Measurements from ENCODE around the gene MAL. TPM values are rescaled to one million over a fixed set of nuclear protein-coding genes. Genes with fewer than 3 reads are reported as not detected.

MAL gene
- total and polyA plus RNA-seq, 2 of the 4 experiments (the other 2 are of a cell fraction) = not detected

DNA sequence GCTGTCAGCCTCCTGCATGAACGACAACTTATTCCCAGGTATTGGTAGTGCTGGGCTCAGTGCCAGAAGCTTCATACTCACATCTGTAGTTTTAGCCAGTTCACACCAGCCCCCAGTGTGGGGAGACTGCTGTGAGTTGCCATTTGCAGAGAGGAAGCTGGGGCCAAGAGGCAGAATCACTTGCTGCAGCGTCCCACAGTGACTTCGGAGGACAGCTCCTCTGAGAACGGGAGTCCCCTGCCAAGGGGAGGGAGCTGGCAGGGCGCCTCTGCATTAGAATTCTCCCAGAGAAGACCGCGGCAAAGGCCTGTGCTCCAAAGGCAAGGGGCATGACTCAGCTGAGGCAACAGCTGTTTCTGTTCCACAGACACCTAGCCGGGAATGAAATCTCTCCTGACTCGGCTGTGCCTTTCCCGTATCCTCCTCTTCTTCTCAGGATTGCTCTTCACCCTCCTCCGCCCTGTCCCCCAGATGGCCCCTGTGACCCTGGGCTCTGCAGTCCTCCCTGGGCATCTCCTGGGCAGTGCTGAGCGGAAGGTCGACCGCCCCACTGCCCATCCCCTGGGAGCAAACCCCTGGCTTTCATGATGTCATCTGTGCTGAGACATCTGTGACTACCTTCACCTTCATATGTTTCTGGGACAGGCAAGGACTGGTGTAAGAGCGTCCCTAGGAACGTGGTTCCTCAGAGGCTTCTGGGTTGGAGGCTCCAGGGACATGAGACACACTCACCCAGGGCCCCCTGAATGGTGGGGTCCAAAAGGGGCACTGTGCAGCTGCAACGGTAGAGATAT is 18.0 kb downstream of the MAL start:
- POLR2A ChIA-PET (ENCODE audit: unreplicated experiment) = no interaction called here
- Histone ChIP-seq H3K4me2 (ENCODE audit: low read depth, low read length) (peak overlapping the region; percentile 58; the same call in 1 of the 2 replicates), H3K9me3 (ENCODE audit: control insufficient read depth, insufficient read depth, low read length) (no peaks in the 10 kb centered on the region), H3K36me3 (ENCODE audit: control insufficient read depth, insufficient read depth, low read length) (no peaks in the 10 kb centered on the region), H3K9me1 (ENCODE audit: insufficient read depth, low read length) (0 out of 2 replicates have a peak, but pooled peaks cover 7% of the 10 kb centered on the region), H2AFZ (replicated peaks; ENCODE audit: low read length, poor library complexity) (peak overlapping the region; percentile 48), H3K4me3 (ENCODE audit: insufficient read depth, low read depth, low read length) (no peak overlapping the region), H3K27me3 (ENCODE audit: control insufficient read depth, insufficient read depth, low read length) (peaks cover 3% of the 10 kb centered on the region; the same call in 1 of the 2 replicates), H4K20me1 (ENCODE audit: insufficient read depth, low read length) (peaks cover 4% of the 10 kb centered on the region; the same call in 1 of the 2 replicates), H2AK9ac (replicated peaks; ENCODE audit: low read depth, low read length, poor library complexity) (no peak overlapping the region), H3K23ac (ENCODE audit: low read depth, low read length) (no peak overlapping the region), H3K9ac (ENCODE audit: low read depth, low read length) (no peak overlapping the region), H4K91ac (ENCODE audit: insufficient read depth, low read depth, low read length) (no peak overlapping the region), H3K27ac (ENCODE audit: insufficient read depth, low read length) (peak overlapping the region; percentile 59; the same call in 1 of the 2 replicates), H2BK5ac (ENCODE audit: low read depth, low read length, poor library complexity, severe bottlenecking) (no peak overlapping the region), H3K79me1 (ENCODE audit: low read depth in 1 of 2, low read length in 2 of 2) (no peaks in the 10 kb centered on the region), H3K18ac (ENCODE audit: low read depth, low read length) (no peak overlapping the region; the same call in 1 of the 2 replicates), H4K8ac (ENCODE audit: low read depth in 2 of 2, low read length in 2 of 2) (no peak overlapping the region), H2BK20ac (ENCODE audit: low read depth, low read length) (peak overlapping the region; percentile 46; the same call in 1 of the 2 replicates), H3K56ac (ENCODE audit: extremely low read depth, insufficient read depth, low read length) (no peak overlapping the region), H3K4ac (ENCODE audit: low read depth, low read length) (peak overlapping the region; percentile 5; the same call in 1 of the 2 replicates), H3K4me1 (ENCODE audit: control insufficient read depth, insufficient read depth, low read length) (peaks cover 14% of the 10 kb centered on the region), H2AK5ac (ENCODE audit: low read depth, low read length) (peak overlapping the region; percentile 30; the same call in 1 of the 2 replicates), H2BK120ac (ENCODE audit: low read depth, low read length) (peak overlapping the region; percentile 37; the same call in 1 of the 2 replicates), H4K5ac (ENCODE audit: low read depth, low read length) (no peak overlapping the region; the same call in 1 of the 2 replicates), H2BK15ac (ENCODE audit: low read depth, low read length) (no peak overlapping the region), H3K14ac (replicated peaks; ENCODE audit: low read depth, low read length) (no peak overlapping the region)
- in situ Hi-C loops (cut with MboI; ENCODE audit: low sequenced_read_pairs) = no loop called here
- ATAC-seq (ENCODE audit: low read depth) (peak; percentile 93), DNase-seq (peak; percentile 90)
- no TSS peak for BruUV-seq (replicated peaks)
- dilution Hi-C loops (cut with HindIII; ENCODE audit: low sequenced_read_pairs, unreplicated experiment) = no loop called here
- intact Hi-C loops (cut with micrococcal nuclease) = no loop called here
- WGBS, 2 experiments (ENCODE audit: extremely low coverage in 2 of 2, insufficient read length in 1 of 2) = 2% methylated on average over 7 of the region's 17 CpGs; no CpG with 5 or more reads in 1 of the 2 experiments
- CTCF ChIA-PET = interaction anchor here (1.0 kb wide), 1 partner anchor 20 kb away, joined by 4 read pairs; no protein-coding TSS in a partner anchor
- TF ChIP-seq RCOR1 (IDR thresholded peaks at IDR 0.05; ENCODE audit: insufficient replicate concordance, low read length) (no peak), FOS (IDR thresholded peaks at IDR 0.05; ENCODE audit: low read depth, low read length) (peak; percentile 53; the same call in 1 of the 2 replicates), NFE2L2 (IDR thresholded peaks at IDR 0.05; ENCODE audit: low read depth, low read length) (peak; percentile 56; the same call in 1 of the 2 replicates), SMC3 (IDR thresholded peaks at IDR 0.05; ENCODE audit: low read depth, low read length) (no peak), RAD21 (IDR thresholded peaks at IDR 0.05; ENCODE audit: low read length) (no peak), MAZ (IDR thresholded peaks at IDR 0.05; ENCODE audit: borderline replicate concordance, low read depth, low read length) (no peak), POLR2A (IDR thresholded peaks at IDR 0.05; ENCODE audit: low read depth, low read length) (no peak), USF2 (IDR thresholded peaks at IDR 0.05; ENCODE audit: low read depth, low read length) (no peak)
- TF ChIP-seq, protein P1, sequence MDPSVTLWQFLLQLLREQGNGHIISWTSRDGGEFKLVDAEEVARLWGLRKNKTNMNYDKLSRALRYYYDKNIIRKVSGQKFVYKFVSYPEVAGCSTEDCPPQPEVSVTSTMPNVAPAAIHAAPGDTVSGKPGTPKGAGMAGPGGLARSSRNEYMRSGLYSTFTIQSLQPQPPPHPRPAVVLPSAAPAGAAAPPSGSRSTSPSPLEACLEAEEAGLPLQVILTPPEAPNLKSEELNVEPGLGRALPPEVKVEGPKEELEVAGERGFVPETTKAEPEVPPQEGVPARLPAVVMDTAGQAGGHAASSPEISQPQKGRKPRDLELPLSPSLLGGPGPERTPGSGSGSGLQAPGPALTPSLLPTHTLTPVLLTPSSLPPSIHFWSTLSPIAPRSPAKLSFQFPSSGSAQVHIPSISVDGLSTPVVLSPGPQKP (IDR thresholded peaks at IDR 0.05; ENCODE audit: borderline replicate concordance, low read depth, low read length) = no peak

Measured in IMR-90 (cell line).